ENCODE measurements around the gene XPOT. TPM values are rescaled to one million over a fixed set of nuclear protein-coding genes. Genes with fewer than 3 reads are reported as not detected.

The XPOT gene
- total and polyA plus RNA-seq, 2 of the 4 experiments (the other 2 are of a cell fraction), result 40.9 to 80.8 TPM

DNA sequence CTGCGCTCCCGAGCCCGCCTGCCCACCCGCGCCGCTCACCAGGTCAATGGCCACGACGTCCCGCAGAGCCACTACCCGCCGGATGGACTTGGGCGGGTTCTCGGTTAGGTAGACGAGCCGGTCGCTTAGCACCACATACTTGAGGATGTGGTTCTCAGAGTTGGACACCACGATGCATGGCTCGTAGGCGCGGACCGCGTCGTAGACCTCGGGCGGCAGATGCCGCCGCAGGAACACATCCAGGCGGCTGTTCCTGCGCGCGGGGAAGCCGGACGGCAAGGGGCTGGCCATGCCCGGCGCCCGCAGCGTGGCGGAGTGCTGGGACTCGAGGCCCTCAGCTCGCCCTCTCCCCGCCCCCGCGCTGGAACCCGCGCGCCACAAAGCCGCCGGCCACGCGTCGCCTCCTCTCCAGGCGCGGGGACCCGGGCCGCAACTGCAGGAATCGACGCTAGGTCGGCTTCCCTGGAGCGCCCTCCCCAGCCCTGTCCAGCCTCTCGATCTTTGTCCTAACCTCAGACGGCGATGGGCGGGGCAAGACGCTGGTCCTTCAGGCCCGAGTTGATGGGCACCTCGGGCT is 13.8 kb upstream of the XPOT start, which contains the start of gene C12orf56:
TSS of gene C12orf56 (minus strand) at position 484 of the 577 bp plus-strand sequence. CDS start at position 291, 193 bp downstream.
- Histone ChIP-seq H2BK120ac (ENCODE audit: low read depth, low read length) (0 out of 2 replicates have a peak within 1 kb of the TSS, but pooled peaks have one; percentile 4), H3K56ac (ENCODE audit: extremely low read depth, insufficient read depth, low read length) (no peak within 1 kb of the TSS), H3K27me3 (ENCODE audit: control insufficient read depth, insufficient read depth, low read length) (peaks cover 6% of the 10 kb centered on the region; the same call in 1 of the 2 replicates), H3K9me1 (ENCODE audit: insufficient read depth, low read length) (0 out of 2 replicates have a peak, but pooled peaks cover 2% of the 10 kb centered on the region), H3K27ac (ENCODE audit: insufficient read depth, low read length) (no peak within 1 kb of the TSS), H4K91ac (ENCODE audit: insufficient read depth, low read depth, low read length) (no peak within 1 kb of the TSS), H3K9ac (ENCODE audit: low read depth, low read length) (no peak within 1 kb of the TSS), H2BK20ac (ENCODE audit: low read depth, low read length) (no peak within 1 kb of the TSS), H3K4me3 (ENCODE audit: insufficient read depth, low read depth, low read length) (peak within 1 kb of the TSS; percentile 48), H4K5ac (ENCODE audit: low read depth, low read length) (no peak within 1 kb of the TSS), H3K4me2 (ENCODE audit: low read depth, low read length) (peak within 1 kb of the TSS; percentile 75), H2AK9ac (replicated peaks; ENCODE audit: low read depth, low read length, poor library complexity) (peak within 1 kb of the TSS; percentile 78), H3K14ac (replicated peaks; ENCODE audit: low read depth, low read length) (no peak within 1 kb of the TSS; the same call in 1 of the 2 replicates), H3K79me1 (ENCODE audit: low read depth in 1 of 2, low read length in 2 of 2) (no peaks in the 10 kb centered on the region), H2BK15ac (ENCODE audit: low read depth, low read length) (no peak within 1 kb of the TSS), H3K18ac (ENCODE audit: low read depth, low read length) (no peak within 1 kb of the TSS), H2BK5ac (ENCODE audit: low read depth, low read length, poor library complexity, severe bottlenecking) (no peak within 1 kb of the TSS), H3K23ac (ENCODE audit: low read depth, low read length) (no peak within 1 kb of the TSS), H3K4ac (ENCODE audit: low read depth, low read length) (no peak within 1 kb of the TSS), H3K4me1 (ENCODE audit: control insufficient read depth, insufficient read depth, low read length) (no peaks in the 10 kb centered on the region), H2AFZ (replicated peaks; ENCODE audit: low read length, poor library complexity) (peak within 1 kb of the TSS; percentile 95), H3K9me3 (ENCODE audit: control insufficient read depth, insufficient read depth, low read length) (no peaks in the 10 kb centered on the region), H2AK5ac (ENCODE audit: low read depth, low read length) (no peak within 1 kb of the TSS), H4K20me1 (ENCODE audit: insufficient read depth, low read length) (no peaks in the 10 kb centered on the region), H4K8ac (ENCODE audit: low read depth in 2 of 2, low read length in 2 of 2) (no peak within 1 kb of the TSS), H3K36me3 (ENCODE audit: control insufficient read depth, insufficient read depth, low read length) (no peaks in the 10 kb centered on the region)
- in situ Hi-C loops (cut with MboI; ENCODE audit: low sequenced_read_pairs), result no loop called here
- ATAC-seq (ENCODE audit: low read depth) (peak; percentile 70), DNase-seq (no peak)
- BruUV-seq (replicated peaks), result no TSS peak
- intact Hi-C loops (cut with micrococcal nuclease), result no loop called here
- ChIA-PET POLR2A (ENCODE audit: unreplicated experiment) (no interaction called here), CTCF (no interaction called here)
- dilution Hi-C loops (cut with HindIII; ENCODE audit: low sequenced_read_pairs, unreplicated experiment), result no loop called here
- TF ChIP-seq ELK1 (IDR thresholded peaks at IDR 0.05; ENCODE audit: borderline replicate concordance, low read depth, low read length) (no peak), CHD1 (IDR thresholded peaks at IDR 0.05; ENCODE audit: low read depth, low read length) (no peak), USF2 (IDR thresholded peaks at IDR 0.05; ENCODE audit: low read depth, low read length) (no peak), BHLHE40 (IDR thresholded peaks at IDR 0.05; ENCODE audit: low read depth, low read length) (no peak), MXI1 (IDR thresholded peaks at IDR 0.05; ENCODE audit: borderline replicate concordance, low read depth, low read length) (no peak)
- TF ChIP-seq, protein P1, sequence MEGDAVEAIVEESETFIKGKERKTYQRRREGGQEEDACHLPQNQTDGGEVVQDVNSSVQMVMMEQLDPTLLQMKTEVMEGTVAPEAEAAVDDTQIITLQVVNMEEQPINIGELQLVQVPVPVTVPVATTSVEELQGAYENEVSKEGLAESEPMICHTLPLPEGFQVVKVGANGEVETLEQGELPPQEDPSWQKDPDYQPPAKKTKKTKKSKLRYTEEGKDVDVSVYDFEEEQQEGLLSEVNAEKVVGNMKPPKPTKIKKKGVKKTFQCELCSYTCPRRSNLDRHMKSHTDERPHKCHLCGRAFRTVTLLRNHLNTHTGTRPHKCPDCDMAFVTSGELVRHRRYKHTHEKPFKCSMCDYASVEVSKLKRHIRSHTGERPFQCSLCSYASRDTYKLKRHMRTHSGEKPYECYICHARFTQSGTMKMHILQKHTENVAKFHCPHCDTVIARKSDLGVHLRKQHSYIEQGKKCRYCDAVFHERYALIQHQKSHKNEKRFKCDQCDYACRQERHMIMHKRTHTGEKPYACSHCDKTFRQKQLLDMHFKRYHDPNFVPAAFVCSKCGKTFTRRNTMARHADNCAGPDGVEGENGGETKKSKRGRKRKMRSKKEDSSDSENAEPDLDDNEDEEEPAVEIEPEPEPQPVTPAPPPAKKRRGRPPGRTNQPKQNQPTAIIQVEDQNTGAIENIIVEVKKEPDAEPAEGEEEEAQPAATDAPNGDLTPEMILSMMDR (conservative IDR thresholded peaks at IDR 0.05; ENCODE audit: low read depth, low read length), result no peak
- 9% methylated on average over 33 of the region's 66 CpGs; no CpG with 5 or more reads in 1 of the 2 experiments for WGBS, 2 experiments (ENCODE audit: extremely low coverage in 2 of 2, insufficient read length in 1 of 2)
